ENCODE data around the gene PHKG2.

The PHKG2 gene

DNA sequence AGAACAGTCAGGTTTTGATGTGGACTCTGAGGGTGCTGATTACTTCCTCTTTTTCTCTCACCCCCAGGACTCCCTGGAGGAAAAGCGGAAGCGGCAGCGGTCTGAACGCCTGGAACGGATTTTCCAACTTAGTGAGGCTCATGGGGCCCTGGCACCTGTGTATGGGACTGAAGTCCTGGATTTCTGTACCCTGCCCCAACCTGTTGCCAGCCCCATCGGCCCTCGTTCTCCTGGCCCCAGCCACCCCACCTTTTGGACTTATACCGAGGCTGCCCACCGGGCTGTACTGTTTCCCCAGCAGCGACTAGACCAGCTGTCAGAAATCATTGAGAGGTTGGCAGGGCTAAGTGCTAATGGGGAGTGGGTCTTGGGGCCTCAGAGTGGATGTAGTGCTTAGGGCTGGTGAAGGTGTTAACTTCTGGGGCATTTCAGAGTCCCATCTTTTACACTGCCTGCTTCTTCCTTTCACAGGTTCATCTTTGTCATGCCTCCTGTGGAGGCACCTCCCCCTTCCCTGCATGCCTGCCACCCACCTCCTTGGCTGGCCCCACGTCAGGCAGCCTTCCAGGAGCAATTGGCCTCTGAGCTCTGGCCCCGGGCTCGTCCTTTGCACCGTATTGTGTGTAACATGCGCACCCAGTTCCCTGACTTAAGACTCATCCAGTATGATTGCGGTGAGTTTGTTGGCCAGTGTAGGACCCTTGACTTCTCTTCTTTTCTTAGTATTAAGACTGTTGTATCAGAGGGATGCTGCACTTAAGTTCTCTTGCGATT lies 19.1 kb upstream of the PHKG2 start:
- DNase-seq, result no peak

DNA sequence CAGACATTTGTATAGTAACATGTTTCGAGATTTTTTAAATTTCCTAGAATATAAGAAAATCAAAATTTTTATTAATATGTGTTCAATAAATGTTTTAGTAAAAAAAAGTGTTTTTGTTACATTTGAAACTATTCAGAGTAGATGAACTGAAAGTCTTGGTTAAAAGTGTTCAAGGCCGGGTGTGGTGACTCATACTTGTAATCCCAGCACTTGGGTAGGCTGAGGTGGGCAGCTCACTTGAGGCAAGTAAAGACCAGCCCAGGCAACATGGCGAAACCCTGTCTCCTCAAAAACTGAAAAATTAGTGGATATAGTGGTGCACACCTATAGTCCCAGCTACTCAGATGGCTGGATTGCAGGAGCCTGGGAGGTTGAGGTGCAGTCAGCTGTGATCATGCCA lies 16.8 kb upstream of the PHKG2 start:
- no peak for DNase-seq

DNA sequence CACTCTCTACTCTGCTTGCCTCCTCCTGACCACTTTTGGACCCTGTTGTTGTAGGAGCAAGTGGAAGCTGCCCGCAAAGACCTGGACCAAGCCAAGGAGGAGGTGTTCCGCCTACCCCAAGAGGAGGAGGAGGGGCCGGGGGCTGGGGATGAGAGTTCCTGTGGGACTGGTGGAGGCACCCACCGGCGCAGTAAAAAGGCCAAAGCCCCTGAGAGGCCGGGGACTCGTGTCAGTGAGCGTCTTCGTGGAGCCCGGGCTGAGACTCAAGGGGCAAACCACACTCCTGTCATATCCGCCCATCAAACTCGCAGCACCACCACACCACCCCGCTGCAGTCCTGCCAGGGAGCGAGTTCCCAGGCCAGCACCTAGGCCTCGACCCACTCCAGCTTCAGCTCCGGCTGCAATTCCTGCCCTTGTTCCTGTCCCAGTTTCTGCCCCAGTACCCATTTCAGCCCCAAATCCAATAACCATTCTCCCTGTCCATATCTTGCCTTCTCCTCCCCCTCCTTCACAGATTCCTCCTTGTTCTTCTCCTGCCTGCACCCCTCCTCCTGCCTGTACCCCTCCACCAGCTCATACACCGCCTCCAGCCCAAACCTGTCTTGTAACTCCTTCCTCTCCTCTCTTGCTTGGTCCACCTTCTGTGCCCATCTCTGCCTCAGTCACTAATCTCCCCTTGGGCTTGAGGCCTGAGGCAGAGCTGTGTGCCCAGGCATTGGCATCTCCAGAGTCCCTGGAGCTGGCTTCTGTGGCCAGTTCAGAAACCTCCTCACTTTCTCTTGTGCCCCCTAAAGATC lies 11.0 kb upstream of the PHKG2 start:
- DNase-seq, result no peak

DNA sequence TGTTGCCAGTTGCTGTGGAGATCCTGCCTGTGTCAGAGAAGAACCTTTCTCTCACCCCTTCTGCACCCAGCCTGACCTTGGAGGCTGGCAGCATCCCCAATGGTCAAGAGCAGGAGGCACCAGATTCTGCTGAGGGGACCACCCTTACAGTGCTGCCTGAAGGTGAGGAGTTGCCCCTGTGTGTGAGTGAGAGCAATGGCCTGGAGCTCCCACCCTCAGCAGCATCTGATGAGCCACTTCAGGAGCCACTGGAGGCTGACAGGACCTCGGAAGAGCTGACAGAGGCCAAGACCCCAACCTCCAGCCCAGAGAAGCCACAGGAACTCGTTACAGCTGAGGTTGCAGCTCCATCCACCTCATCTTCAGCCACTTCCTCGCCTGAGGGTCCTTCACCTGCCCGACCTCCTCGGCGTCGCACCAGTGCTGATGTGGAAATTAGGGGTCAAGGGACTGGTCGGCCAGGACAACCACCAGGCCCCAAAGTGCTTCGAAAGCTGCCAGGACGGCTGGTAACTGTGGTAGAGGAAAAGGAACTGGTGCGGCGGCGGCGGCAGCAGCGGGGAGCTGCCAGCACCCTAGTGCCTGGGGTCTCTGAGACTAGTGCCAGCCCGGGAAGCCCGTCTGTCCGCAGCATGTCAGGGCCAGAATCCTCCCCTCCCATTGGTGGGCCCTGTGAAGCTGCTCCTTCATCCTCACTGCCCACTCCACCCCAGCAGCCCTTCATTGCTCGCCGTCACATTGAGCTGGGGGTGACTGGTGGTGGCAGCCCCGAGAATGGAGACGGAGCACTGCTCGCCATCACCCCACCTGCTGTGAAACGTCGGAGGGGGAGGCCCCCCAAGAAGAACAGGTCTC lies 10.2 kb upstream of the PHKG2 start:
- DNase-seq, result no peak

DNA sequence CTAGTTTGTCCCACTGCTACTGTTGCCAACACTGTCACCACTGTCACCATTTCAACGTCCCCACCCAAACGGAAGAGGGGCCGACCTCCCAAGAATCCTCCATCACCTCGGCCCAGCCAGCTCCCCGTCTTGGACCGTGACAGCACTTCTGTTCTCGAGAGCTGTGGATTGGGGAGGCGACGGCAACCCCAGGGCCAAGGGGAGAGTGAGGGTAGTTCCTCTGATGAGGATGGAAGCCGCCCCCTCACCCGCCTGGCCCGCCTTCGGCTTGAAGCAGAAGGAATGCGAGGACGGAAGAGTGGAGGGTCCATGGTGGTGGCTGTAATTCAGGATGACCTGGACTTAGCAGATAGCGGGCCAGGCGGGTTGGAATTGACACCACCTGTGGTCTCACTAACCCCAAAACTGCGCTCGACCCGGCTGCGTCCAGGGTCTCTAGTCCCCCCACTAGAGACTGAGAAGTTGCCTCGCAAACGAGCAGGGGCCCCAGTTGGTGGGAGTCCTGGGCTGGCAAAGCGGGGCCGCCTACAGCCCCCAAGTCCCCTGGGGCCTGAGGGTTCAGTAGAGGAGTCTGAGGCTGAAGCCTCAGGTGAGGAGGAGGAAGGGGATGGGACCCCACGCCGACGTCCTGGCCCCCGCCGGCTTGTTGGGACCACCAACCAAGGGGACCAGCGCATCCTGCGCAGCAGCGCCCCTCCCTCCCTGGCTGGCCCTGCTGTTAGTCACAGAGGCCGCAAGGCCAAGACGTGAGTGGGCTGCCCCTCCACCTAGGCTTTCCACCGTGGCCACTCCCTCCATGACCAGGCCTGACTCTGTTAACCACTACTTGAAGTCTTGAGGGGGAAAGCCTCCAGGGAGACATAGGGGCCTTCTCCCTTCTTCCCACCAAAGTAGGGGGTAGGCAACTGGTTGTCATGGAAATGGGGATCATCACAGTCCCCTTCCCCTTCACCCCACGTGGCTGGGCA lies 9.0 kb upstream of the PHKG2 start:
- DNase-seq, result no peak

DNA sequence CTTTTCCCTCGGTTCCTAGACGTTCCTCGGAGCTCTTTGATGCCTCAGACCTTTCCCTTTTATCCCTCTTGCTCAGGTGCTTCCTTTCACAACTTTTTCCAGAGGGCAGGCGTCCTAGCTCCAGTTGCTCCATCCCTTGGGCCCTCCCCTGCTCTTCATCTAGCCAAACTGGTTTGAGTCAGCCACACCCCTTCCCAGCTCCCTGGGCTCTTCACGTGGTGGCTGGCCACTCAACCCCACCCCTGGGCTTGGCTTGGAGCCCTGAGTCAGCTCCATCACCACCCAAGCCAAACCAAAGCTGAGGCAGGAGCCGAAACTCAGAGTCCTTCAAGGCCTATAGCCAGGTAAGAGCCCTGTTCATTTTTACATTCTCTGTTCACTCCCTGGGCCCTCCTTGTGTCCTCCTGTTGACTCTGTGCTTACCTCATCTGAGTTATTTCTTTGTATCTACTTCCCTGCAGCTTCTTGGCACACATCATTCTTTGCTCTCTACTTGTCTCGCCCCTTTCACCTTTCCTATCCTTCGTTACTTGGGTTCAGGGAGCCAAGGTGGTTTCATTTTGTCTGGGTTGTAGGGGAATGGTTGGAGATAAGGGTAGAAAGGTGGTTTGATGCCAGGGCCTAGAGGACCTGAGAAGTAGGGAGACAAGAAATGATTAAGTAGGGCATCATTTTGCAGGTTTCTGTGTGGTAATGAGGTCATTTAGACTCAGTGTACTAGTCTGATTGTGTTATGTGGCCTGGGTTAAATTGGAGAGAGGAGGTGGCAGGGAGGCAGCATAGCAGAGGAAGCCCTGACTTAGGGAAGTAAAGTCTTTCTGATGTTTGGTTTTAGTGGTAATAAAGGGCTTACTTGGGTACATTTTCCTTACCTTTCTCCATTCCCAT lies 7.6 kb upstream of the PHKG2 start:
- DNase-seq, result no peak

DNA sequence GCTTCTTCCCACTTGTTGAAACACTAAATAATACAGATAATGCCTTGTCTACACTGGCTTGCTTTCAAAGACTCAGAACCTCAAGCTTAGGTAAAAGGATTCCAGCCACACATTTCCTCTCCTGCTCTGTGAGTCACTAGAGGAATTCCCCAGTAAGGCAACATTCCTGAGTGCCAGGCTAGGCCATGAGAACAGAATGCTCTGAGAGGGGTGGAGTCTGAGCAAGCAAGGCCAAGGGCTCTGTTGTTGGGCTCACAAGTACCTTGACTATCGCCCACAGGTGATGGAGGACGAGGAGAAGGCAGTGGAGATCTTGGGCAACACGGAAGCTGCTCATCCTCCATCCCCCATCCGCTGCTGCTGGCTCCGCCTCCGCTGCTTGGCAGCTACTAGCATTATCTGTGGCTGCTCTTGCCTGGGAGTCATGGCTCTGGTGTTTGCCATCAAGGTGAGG lies 6.7 kb upstream of the PHKG2 start:
- no peak for DNase-seq

DNA sequence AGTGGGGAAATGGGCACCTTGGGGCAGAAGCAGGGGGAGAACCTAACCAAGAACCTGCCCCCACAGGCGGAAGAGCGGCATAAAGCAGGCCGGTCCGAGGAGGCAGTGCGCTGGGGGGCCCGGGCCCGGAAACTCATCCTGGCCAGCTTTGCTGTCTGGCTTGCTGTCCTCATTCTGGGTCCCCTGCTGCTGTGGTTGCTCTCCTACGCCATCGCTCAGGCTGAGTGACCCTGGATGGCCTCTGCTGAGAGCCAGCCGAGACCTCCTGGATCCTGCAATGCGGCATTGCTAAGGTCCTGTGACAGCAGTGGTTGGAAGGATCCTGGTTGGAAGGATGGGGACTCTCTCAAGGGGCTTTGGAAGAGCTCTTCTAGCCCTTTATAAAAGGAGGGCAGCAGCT lies 4.5 kb upstream of the PHKG2 start:
- no peak for DNase-seq

DNA sequence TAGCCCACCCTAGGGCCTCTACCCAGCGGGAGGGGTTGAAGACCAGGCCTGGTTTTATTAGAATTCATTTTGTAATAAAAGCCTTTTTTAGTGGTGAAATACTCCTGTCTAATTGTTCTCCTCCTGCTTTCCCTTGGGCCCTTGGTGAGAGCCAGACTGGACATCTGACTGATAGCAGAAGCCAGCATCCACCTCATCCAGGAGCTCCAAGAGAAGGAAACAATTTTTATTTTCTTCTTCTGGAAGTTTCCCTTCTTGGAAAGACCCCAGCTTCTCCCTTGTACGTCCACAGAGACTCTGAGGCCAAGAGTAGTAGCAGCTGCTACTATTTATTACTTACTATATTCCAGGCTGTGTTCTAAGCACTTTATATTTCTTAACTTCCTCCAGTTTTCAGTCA lies 4.0 kb upstream of the PHKG2 start:
- no peak for DNase-seq

DNA sequence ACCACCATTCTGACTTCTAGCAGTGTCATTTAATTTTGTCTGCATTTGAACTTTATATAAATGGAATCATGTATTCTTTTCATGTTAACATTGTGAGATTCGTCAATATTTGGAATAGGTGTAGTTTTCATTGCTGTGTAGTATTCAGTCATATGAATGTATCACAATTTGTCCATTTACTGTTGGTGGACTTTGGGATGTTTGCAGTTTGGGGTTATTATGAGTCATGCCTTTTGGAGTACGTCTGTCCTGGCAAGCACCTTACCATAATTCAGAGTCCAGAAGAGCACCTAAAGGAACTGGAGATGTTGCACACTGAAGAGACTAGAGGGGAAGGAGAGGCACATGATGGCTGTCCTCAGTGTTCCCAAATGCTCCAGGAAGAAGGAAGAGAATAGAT lies 3.1 kb upstream of the PHKG2 start:
- no peak for DNase-seq

DNA sequence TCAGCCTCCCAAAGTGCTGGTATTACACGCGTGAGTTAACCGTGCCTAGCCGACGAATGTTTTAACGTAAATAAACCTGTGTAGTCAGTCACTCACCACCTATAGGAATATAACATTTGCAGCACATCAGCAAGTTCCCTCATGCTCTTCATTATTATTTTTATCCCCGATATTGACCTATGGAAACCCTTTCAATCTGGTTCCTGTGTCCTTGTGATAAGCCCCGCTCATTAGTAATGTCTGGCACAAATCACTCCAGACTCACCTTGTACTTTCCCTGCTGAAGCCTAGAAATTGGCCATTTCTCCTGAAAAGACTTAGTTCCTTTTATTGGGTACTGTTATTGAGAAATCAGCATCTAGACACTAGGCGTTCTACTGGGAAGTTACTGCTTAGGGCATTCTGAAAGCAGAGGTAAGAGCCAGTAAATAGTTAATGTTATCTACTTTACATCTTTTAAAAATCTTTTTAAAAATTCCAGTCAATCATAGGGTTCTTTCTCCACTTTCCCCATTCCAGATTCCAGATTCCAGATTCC lies 1.5 kb upstream of the PHKG2 start:
- DNase-seq, result no peak

DNA sequence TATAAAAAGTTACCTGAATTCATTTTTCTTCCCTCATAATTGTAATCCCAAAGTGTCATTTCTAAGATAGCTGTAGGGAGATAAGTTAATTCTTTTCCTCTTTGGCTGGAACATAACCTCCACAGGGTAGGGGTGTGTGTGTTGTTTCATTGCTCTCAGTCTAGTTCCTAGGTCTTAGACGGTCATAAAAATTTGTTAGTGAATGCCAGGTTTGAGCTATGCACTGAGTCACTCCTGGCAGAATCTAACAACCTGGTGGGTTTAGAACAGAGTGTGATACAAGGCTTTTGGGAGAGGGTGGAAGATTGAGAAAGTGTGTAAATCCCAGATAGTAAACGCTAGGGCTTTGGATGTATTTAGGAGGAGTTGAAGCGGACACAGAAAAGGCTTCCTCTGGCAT lies 894 bp upstream of the PHKG2 start:
- DNase-seq, result no peak

DNA sequence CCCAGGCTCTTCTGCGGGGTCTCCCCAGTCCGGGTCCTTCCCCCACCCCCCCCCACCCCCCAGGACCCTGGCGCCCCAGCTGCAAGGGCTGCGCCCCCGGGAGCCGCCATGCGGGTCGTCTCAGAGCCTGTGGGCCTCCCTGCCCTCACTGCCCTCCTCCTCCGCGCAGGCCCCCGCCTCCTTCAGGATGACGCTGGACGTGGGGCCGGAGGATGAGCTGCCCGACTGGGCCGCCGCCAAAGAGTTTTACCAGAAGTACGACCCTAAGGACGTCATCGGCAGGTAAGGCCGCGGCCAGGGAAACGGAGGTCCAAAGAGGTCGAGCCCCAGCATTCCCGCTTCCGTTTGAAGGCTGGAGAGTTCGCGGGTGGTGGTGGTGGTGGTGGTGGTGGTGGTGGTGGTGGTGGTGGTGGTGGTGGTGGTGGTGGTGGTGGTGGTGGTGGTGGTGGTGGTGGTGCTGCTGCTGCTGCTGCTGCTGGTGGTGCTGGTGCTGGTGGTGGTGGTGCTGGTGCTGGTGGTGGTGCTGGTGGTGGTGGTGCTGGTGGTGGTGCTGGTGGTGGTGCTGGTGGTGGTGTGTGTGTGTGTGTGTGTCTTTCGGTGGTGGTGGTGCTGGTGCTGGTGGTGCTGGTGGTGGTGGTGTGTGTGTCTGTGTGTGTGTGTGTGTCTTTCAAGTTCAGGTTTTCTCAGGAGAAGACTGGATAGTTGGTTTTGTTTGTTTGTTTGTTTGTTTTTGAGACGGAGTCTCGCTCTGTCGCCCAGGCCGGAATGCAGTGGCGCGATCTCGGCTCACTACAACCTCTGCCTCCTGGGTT lies 615 bp downstream of the PHKG2 start:
- DNase-seq, result no peak

DNA sequence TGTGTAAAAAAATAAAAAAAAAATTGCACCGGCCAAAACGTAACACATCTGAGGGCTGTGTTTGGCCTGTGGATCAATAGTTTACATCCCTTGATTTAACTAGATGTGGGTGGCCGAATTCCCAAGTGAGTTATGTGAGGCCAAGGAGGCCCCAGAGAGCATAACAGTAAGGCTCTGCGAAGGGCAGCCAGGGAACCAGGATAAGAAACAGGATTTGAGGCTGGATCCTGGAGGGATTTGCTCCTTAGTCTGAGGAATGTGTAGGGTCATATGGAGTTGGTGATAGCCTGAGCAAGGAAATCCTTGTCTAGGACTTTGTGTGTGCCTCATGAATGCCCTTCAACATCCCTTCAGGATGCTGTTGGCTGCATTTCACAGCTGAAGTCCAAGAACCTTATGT lies 2.0 kb downstream of the PHKG2 start:
- no peak for DNase-seq

DNA sequence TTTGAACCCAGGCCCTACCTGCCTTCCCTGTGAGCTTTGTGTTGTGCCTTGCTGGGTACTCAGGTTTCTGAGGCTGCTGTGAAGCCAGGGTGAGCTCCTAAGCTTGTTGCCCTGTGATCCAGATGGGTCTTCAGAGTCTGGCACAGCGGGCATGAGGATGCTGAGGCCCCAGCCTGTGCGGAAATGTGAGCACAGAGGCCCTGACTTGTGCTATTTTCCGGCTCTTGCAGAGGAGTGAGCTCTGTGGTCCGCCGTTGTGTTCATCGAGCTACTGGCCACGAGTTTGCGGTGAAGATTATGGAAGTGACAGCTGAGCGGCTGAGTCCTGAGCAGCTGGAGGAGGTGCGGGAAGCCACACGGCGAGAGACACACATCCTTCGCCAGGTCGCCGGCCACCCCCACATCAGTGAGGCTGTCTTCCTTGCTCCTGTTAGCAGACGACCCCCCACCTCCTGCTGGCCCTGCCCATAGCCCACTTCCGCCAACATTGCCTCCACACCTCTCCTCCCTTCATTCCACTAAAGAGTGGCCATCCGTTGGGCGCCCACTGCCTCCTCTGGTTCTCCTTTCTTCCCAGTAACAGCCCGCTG lies 2.7 kb downstream of the PHKG2 start:
- DNase-seq, result no peak

DNA sequence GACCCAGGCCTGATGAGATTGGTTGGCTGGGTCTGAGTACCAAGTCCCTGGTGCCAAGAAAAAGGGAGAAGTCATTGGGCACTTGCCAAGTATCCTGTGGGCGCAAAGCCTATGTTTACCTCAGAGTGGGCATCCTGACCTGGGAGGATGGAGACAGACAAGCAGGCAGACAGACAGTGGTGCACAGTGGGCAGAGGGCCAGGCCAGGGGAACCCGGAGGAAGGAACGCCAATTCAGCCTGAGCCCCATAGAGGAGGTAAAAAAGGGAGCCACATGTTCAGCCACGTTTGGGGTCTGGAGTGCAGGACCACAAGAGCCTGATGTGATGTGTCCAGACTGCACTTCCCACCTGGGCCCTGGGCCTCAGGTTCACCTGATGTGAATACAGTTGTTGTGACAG lies 5.4 kb downstream of the PHKG2 start:
- no peak for DNase-seq

DNA sequence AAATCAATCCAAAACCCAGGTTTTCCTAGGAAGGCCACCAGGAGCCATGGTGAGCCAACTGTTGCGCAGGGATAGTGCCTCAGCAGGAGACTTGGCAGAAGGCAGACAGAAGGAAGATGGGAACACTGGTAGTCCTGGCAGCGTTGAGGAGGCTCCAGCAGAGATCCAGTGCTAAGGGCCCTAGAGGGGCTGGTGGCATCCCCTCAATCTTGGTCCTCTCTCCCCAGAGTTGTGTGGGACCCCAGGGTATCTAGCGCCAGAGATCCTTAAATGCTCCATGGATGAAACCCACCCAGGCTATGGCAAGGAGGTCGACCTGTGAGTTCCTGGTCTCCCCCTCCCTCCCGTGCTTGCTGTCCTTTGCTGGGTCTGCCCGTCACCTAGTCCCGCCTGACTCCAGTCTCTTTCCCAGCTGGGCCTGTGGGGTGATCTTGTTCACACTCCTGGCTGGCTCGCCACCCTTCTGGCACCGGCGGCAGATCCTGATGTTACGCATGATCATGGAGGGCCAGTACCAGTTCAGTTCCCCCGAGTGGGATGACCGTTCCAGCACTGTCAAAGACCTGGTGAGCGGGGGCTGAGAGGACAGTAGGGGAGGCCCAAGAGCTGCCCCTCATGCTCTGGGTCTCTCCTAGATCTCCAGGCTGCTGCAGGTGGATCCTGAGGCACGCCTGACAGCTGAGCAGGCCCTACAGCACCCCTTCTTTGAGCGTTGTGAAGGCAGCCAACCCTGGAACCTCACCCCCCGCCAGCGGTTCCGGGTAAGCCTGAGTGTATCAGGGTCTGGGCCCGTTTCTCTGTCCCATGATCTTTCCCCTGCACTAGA lies 7.9 kb downstream of the PHKG2 start:
- no peak for DNase-seq

DNA sequence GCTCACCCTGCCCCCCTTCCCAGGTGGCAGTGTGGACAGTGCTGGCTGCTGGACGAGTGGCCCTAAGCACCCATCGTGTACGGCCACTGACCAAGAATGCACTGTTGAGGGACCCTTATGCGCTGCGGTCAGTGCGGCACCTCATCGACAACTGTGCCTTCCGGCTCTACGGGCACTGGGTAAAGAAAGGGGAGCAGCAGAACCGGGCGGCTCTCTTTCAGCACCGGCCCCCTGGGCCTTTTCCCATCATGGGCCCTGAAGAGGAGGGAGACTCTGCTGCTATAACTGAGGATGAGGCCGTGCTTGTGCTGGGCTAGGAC lies 8.5 kb downstream of the PHKG2 start:
- no peak for DNase-seq

DNA sequence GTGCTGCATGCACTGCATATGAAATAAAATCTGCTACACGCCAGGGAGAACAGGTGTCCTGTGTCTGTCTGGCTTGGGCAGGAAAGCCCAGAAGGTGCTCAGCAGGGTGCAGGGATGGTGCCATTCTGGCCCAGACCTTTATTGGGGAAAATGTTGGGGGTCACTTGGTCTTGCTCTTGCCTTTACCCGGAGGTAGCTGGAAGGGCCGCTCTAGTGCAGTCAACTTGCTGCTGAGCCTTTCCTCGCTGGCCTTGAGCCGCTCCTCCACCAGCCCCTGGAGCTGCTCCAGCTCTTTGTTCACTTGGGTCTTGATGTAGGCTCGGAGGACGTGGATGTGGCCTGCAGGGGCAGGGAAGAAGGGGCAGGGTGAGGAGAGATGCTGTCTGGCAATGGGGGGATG lies 9.1 kb downstream of the PHKG2 start:
- DNase-seq, result no peak

All from SHP77 treated with DMSO at 0.1 percent for 48 hours (cell line).